NCI-H1092 treated with DMSO at 0.1 percent for 48 hours (cell line): ENCODE results near the gene RPL37A.

Source experiments
- DNase-seq: peaks from one replicate; lab custom pipeline; 2025; lab: John Stamatoyannopoulos, UW

RPL37A gene

GRCh38 chr2:216490061-216490460 lies 8.6 kb upstream of the RPL37A start:
- no peak for DNase-seq

DNA sequence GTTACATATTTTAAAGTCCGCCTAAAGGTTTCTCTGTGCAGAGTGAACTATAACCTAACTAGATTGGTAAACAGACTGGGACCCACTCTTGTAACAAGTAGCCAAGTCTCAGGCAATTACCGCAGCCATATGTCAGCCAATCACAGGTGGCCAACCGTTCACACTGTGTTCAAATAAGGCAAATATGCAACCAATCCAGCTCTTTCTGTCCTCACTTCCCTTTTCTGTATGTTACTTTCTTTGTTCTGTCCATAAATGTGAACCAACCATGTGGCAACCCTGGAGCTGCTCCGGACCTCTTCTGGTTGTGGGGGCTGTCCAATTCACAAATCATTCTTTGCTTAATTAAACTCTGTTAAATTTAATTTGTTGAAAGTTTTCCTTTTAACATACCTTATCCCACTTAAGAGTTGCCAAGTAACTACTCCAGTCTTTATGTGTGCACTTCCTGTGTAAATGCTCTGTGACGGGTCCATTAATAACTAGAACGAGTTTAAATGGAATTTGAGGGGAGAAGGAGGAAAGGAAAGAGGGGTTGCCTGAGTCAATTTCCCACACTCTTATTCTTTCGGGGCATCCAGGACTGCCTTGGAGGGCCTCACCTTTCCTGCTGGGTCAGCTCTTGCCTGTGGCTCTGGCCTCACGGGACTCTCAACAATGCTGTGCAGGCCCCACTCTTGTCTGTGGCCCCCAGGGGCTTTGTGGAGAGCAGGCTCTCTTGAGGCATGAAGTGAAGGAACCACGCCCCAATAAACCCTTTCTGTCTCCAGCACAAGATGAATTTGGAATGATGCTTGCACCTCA lies 6.6 kb upstream of the RPL37A start:
- DNase-seq, result no peak

- DNase-seq, result no peak
These were observed 5.9 kb upstream of the RPL37A start for GRCh38 chr2:216492597-216493333.

DNA sequence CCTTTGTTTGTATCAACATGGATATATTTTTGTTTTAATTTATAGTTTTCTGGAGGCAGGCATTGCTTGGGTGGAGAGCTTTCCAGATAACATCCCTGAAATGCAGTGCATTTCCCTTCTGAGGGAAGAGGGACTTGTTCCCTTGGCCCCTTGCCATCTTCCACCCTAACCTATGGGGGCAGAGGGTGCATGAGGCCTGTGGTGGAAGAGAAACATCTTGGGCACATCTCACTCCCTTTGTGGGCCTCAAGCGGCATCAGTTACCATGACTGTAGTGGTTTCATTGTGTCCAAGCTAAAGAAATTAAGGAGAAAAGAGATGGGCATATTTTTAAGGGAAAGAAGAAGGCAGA lies 5.3 kb upstream of the RPL37A start:
- DNase-seq, result no peak

- no peak for DNase-seq
These were observed 3.0 kb upstream of the RPL37A start for GRCh38 chr2:216495656-216496055.

DNA sequence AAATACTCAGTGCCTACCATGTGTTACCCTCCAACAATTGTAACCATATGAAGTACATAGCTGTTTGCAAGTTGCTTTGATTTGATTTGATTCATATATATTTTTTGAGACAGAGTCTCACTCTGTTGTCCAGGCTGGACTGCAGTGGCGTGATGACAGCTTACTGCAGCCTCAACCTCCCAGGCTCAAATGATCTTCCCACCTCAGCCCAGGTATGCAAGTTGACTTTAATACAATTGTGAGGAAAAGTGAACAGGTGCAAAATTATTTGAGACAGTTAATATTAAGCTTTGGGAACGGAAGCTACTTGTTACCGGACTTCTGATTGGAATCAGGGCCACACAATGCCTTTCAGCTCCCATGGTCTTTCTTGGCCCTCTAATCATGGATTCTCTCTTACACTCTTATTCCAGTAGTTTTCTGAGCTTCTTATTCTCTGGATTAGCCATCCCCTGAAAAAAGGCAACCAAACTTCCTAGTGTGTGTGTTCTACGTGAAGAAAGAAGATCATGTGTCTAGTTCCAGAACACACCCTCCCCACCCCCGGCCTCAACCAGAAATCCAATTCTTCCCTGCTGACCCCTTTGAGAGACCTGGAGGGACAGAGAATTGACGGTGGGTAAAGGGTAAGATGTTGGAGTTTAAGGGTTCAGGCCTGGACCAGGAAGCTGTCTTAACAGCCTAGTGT lies 1.1 kb upstream of the RPL37A start:
- DNase-seq, result no peak

DNA sequence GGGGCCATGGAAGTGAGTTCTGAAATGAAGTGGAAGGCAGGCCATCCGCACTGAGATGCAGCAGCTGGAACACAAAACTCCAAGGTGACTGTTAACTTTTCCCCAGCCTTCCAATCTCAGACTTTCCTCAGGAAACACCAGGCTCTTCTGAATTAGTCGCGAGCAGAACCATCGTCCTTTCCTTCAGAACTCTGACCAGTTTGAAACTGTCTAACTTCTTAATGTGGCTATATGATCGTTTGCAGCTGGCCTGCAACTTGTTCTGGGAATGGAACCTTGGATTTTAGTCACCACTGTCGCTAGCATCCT lies 620 bp upstream of the RPL37A start:
- DNase-seq, result no peak

DNA sequence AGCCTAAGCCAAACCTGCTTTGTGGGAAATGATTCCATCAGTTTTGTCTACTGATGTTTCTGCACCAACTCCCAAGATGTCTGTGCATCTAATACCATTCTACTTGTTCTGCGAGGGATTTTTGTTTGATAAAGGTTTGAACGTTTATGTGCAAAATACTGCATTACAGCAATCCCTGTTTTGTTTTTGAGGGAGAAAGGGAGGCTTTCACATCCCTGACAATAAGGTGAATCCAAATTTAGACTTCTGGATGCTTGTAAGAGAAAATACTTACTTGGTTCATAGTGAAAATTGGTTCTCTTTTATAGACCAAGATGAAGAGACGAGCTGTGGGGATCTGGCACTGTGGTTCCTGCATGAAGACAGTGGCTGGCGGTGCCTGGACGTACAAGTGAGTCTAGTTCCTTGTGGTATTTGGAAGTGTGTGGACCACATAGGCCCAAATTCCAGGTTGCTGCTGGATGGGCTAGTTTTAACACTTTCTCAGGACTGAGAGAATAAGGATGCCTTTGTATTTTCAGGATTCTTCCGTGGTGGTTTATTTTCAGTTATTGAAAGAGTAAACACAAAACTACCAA lies 1.1 kb downstream of the RPL37A start:
- no peak for DNase-seq

- DNase-seq, result no peak
These were observed 1.9 kb downstream of the RPL37A start for GRCh38 chr2:216500572-216500971.

DNA sequence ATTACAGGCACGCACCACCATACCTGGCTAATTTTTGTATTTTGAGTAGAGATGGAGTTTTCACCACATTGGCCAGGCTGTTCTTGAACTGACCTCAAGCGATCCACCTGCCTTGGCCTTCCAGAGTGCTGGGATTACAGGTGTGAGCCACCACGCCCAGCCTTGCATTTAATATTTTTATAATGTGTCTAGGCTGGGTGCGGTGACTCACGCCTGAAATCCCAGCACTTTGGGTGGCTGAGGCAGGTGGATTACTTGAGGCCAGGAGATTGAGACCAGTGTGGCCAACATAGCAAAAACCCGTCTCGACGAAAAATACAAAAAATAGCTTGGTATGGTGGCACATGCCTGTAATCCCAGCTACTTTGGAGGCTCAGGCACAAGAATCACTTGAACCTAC lies 3.2 kb downstream of the RPL37A start:
- DNase-seq, result no peak

DNA sequence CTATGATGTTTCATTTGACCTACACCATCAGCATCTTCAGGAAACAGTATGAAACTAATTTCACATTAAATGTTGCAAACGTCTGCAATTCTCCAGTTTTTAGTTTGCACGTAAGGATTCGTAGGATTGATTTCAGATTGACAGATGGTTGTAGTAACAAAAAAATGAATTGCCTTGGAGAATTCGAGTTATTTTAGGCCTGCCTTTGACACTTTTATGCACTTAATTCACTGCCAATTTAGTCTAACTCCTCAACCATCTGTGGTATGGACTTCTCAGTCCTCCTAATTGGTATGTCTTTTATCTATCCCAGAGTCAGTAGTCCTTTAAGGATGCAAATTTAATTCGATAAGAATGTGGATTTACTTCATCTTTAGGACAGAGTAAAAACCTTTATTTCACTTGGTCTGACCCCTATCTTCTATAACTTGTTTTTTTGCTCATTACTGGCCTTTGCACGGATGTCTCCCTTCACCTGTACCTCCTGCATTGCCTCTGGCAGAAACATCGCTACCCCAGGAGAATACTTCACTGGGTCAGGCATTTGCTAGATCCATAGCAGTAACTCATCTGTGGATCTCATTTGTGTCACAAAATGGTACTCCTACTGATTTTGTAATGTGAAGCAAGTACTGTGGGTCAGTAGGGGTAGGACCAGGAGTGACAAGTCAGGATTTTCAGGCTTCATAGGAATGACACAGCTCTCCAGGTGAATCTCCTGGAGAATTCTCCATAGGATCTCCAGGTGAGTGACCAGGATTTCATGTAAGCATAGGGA lies 3.9 kb downstream of the RPL37A start:
- no peak for DNase-seq

- no peak for DNase-seq
These were observed 4.5 kb downstream of the RPL37A start for GRCh38 chr2:216503159-216503629.

DNA sequence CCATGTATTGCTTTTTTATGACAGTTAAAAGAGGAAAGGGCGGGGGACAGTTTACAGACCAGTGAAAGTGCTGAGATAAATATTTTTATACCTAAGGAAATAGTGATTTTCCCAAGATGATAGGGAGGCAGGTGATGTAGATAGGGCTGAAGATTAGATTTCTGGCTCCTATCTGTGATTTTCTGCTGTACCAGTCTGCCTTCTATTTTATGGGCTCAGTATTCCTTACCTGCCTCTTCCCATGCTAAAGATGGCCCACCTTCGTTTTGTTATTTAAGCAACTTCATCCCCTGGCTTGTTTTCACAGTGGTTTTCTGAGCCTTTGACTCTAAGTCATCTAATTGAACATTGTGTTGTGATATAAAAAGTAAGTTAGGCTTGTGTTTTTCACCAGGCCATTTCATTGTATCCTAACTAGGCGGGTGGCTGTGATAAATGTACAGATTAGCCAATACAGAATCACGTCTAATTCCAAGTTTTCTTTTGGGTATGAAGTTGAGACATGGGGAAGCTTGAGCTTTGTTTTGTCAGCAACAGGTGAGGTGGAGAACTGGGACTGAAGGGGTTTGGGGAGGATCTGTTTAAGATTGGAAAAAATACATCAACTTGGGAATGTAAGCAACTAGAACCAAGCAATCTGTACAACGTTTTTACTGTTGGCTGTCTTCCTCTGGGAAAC lies 5.2 kb downstream of the RPL37A start:
- DNase-seq, result no peak

DNA sequence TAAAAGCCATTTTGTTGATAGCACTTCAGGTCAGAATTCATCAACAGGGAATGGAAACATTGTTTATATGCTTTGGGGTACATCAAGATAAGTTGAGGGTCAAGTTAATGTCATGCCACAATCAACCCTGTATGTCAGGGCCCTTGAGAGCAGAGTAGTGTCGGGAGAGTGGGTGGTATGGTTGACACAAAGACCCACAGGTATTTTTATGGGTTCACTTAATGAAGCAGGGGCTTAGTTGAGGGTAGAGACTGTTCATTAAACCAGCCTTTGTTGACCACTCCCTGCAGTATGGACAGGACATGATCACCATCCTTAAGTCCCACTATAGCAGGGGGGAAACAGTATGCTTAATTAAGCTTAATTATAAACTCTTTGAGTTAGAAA lies 5.7 kb downstream of the RPL37A start:
- DNase-seq, result no peak

- DNase-seq, result no peak
These were observed 6.8 kb downstream of the RPL37A start for GRCh38 chr2:216505133-216506106.

DNA sequence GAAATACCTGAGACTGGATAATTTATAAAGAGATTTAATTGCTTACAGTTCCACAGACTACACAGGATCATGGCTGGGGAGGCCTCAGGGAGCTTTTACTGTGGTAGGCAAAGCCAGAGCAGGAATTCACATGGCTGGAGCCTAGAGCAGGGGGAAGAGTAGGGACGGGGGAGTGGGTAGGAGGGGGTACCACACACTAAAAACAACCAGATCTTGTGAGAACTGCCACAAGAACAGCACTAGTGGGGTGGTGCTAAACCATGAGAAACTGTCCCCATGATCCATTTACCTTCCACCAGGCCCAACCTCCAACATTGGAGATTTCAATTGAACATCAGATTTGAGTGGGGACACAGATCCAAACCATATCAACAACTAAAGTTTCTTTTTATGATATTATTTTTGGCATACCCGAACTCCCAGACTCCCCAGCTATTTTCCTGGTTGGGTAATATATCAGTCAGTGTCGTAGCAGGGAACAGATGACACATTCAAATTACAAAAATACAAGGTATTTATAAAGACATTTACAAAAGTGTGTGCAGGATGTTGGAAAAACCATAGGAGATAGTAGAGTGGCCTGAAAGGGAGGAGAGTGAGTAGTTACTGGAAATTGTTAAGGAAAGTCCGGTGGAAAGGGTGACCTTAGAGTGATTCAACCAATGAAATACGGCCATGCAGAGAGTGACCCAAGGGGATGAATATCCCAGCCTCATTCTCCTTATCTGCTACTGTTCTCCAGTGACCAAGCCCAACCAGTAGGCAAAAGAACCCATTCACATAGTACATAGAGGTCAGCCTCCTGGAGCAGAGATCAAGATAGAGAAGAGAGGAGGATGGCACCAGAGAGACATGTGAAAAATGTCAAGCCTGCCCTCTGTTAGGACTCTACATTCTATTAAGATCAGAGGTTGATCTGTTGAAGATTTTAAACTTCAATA lies 8.8 kb downstream of the RPL37A start:
- no peak for DNase-seq

DNA sequence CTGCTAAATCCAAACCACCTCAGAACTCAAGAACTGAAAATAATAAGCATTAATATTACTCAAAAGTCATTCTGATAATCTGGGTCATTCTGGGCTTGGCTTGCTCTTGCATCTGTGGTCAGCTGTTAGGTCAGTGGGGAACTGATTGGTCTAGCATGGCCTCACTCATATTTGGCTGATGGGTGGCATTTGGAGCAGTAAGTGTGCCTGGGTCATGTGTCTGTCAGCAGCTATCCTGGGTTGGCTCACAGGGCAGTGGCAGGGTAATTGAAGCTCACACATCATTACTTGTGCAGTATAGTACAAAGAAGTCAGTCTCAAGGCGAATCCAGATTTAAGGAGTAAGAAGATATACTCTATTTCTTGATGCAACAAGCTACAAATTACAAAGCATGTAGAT lies 9.6 kb downstream of the RPL37A start:
- no peak for DNase-seq

DNA sequence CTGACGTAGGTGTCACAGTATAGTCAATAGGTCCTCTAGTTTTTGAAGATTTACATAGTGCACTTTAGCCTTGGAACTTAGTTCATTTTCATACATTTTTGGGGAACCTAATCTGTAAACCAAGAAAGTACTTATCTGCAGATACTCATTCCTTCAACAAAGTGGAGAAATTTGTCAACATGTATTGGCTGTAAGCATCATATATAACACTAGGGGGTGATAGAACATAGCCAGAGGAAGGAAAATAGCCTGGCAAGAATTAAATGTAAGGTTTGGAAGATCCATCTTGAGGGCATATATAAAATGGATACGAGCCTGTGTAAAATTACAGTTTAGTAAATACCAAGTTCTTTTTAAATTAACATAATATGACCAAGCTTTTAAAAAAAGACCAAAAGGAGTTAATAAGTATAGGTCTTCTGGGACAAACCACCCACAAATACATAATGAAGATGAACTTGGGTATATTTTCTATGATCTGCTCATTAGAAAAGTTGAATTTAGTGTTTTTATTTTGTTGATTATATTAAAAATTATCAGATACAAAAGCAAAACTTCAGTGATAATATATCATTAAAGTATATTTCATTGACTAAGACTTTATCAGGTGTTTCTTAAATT lies 18.2 kb downstream of the RPL37A start:
- DNase-seq, result peak; percentile 57
